Fibroblast of skin of right quadriceps (primary cell): ENCODE measurements around the gene ATXN10.

Experiments used
- DNase-seq: peaks from one replicate; pipeline ENCODE4 v3.0.0-alpha.2; 2013

ATXN10 gene

GRCh38 chr22:45833613-45834012, 162.0 kb downstream of the ATXN10 start:
- no peak for DNase-seq

GRCh38 chr22:45834241-45834640, 162.6 kb downstream of the ATXN10 start:
- no peak for DNase-seq

- DNase-seq = no peak
Measured at GRCh38 chr22:45834795-45835194, 163.2 kb downstream of the ATXN10 start.

- DNase-seq = no peak
Measured at GRCh38 chr22:45836418-45837169, 165.0 kb downstream of the ATXN10 start.

GRCh38 chr22:45837508-45837907, 165.9 kb downstream of the ATXN10 start:
- DNase-seq = no peak

- DNase-seq = no peak
Measured at GRCh38 chr22:45838305-45838887, 166.8 kb downstream of the ATXN10 start.

- no peak for DNase-seq
Measured at GRCh38 chr22:45840483-45840882, 168.8 kb downstream of the ATXN10 start.

- DNase-seq = peak; percentile 78
Measured at GRCh38 chr22:45842291-45842991, 170.8 kb downstream of the ATXN10 start.

- DNase-seq = no peak
Measured at GRCh38 chr22:45843031-45843430, 171.4 kb downstream of the ATXN10 start.

GRCh38 chr22:45843986-45844385, 172.4 kb downstream of the ATXN10 start:
- no peak for DNase-seq

- no peak for DNase-seq
Measured at GRCh38 chr22:45845076-45845487, 173.4 kb downstream of the ATXN10 start.

- no peak for DNase-seq
Measured at GRCh38 chr22:45846952-45847351, 175.3 kb downstream of the ATXN10 start.

GRCh38 chr22:45848904-45849303, 177.3 kb downstream of the ATXN10 start:
- no peak for DNase-seq

GRCh38 chr22:45852826-45853225, 181.2 kb downstream of the ATXN10 start:
- no peak for DNase-seq

- no peak for DNase-seq
Measured at GRCh38 chr22:45855961-45856360, 184.3 kb downstream of the ATXN10 start.

- no peak for DNase-seq
Measured at GRCh38 chr22:45857519-45857918, 185.9 kb downstream of the ATXN10 start.

- no peak for DNase-seq
Measured at GRCh38 chr22:45859231-45860161, 187.9 kb downstream of the ATXN10 start.

GRCh38 chr22:45860201-45860600, 188.6 kb downstream of the ATXN10 start:
- no peak for DNase-seq

GRCh38 chr22:45861259-45861658, 189.6 kb downstream of the ATXN10 start:
- no peak for DNase-seq

- peak; percentile 44 for DNase-seq
Measured at GRCh38 chr22:45863981-45864751, 192.5 kb downstream of the ATXN10 start.

- no peak for DNase-seq
Measured at GRCh38 chr22:45864959-45865476, 193.4 kb downstream of the ATXN10 start.
